ENCODE measurements around the gene CNBP. TPM values are rescaled to one million over a fixed set of nuclear protein-coding genes. Genes with fewer than 3 reads are reported as not detected.
A peak's percentile ranks its signal among the peaks of the same experiment; 100 is the strongest.

The CNBP gene
- total RNA-seq, 1 donor from 2014 or later = 203 TPM

DNA sequence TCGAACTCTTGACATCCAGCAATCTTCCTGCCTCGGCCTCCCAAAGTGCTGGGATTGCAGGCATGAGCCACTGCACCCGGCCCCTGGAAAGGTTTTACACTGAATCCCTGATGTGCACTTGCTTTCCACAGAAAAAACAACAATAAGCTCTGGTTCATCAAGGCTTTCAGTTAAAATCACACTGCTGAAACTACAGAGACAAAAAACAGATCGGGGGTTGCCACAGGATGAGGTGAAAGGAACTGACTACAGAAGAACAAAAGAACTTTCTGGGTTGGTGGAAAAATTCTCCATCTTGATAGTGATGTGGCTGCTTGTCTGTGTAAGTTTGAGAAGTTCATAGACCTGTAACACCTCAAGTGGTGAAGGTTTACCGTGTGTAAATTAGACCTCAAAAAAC is 65.0 kb downstream of the CNBP start:
- DNase-seq (ENCODE audit: extremely low spot score, unreplicated experiment) = no peak
- Mint-ChIP-seq H3K27me3 (ENCODE audit: unreplicated experiment) (no peaks in the 10 kb centered on the region), H3K4me3 (ENCODE audit: unreplicated experiment) (peak overlapping the region; percentile 85), H3K36me3 (ENCODE audit: unreplicated experiment) (peaks cover 2% of the 10 kb centered on the region), H3K27ac (ENCODE audit: unreplicated experiment) (peak overlapping the region; percentile 28), H3K4me1 (ENCODE audit: unreplicated experiment) (peaks cover 36% of the 10 kb centered on the region), H3K9me3 (ENCODE audit: unreplicated experiment) (no peaks in the 10 kb centered on the region)
- TF ChIP-seq, protein P1, sequence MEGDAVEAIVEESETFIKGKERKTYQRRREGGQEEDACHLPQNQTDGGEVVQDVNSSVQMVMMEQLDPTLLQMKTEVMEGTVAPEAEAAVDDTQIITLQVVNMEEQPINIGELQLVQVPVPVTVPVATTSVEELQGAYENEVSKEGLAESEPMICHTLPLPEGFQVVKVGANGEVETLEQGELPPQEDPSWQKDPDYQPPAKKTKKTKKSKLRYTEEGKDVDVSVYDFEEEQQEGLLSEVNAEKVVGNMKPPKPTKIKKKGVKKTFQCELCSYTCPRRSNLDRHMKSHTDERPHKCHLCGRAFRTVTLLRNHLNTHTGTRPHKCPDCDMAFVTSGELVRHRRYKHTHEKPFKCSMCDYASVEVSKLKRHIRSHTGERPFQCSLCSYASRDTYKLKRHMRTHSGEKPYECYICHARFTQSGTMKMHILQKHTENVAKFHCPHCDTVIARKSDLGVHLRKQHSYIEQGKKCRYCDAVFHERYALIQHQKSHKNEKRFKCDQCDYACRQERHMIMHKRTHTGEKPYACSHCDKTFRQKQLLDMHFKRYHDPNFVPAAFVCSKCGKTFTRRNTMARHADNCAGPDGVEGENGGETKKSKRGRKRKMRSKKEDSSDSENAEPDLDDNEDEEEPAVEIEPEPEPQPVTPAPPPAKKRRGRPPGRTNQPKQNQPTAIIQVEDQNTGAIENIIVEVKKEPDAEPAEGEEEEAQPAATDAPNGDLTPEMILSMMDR (IDR thresholded peaks at IDR 0.05) = no peak

Other genes with a start within 250 kb of the CNBP start
- 0.18 TPM in 1 of 2 replicates, not detected in the other for gene CFAP92, start 189.8 kb downstream of the CNBP start, total RNA-seq
- gene EFCC1, start 182.6 kb downstream of the CNBP start, total RNA-seq = 0.13 TPM in 1 of 2 replicates, not detected in the other
- gene GP9, start 123.1 kb downstream of the CNBP start, total RNA-seq = not detected in 2 replicates
- 16.7 and 23.2 TPM in 2 replicates for gene RAB43, start 62.1 kb downstream of the CNBP start, total RNA-seq
- gene ISY1, start 22.8 kb downstream of the CNBP start, total RNA-seq = 42.2 and 42.6 TPM in 2 replicates
- gene COPG1, start 65.7 kb upstream of the CNBP start, total RNA-seq = 249 and 258 TPM in 2 replicates
- 24.7 and 25.8 TPM in 2 replicates for gene HMCES, start 95.0 kb upstream of the CNBP start, total RNA-seq
- 0.08 and 0.30 TPM in 2 replicates for gene EFCAB12, start 244.7 kb upstream of the CNBP start, total RNA-seq